Endothelial cell of umbilical vein (primary cell): ENCODE data around the gene CFL2. TPM values are rescaled to one million over a fixed set of nuclear protein-coding genes. Genes with fewer than 3 reads are reported as not detected.

Source experiments
- BruUV-seq: library from RNA; stranded (reverse); fragments of 400-500 nt; replicated peaks from 2 replicates; lab custom pipeline; 2021; lab: Mats Ljungman, UMichigan
- CTCF ChIA-PET: fragments of 300-600, 350-600 bp; sonication (Branson Sonifier 250); formaldehyde crosslinking; loops from one replicate; lab custom pipeline; 2021; ENCODE audit warnings: antibody characterized with exemption, inconsistent platforms; lab: Charles Lee
- POLR2A ChIA-PET: fragments of 300-600, 350-600 bp; sonication (Branson Sonifier 250); formaldehyde crosslinking; loops from one replicate; lab custom pipeline; 2021; ENCODE audit warnings: antibody characterized with exemption, inconsistent platforms; lab: Charles Lee
- DNase-seq: peaks from one replicate; pipeline ENCODE4 v3.0.0-alpha.2; 2011; ENCODE audit warnings: low read depth, low spot score
- FAIRE-seq: peaks from 2 replicates; lab custom pipeline; 2011; peaks lifted over from hg19 to GRCh38; lab: Jason Lieb, UNC
- H2AFZ ChIP-seq: 2 replicates; pipeline ENCODE4 v1.6.0; 2012; ENCODE audit warnings: low read depth, low read length, control low read depth, inconsistent platforms
- H3K27ac ChIP-seq: 2 replicates; pipeline ENCODE4 v1.5.1; 2011; ENCODE audit warnings: low read depth, mild to moderate bottlenecking, control low read depth, low read length, moderate library complexity; ENCODE audit not compliant: insufficient read depth
- H3K27me3 ChIP-seq, 2 experiments: 2 replicates each; pipeline versions ENCODE4 v1.6.0 to v1.6.1; 2011; ENCODE audit warnings: low read length in 2 of 2, mixed read lengths in 1 of 2; ENCODE audit not compliant: control insufficient read depth in 2 of 2, insufficient read depth in 2 of 2
- H3K36me3 ChIP-seq, 2 experiments: 2 replicates in 1 of 2; 3 replicates in 1 of 2; pipeline ENCODE4 v1.5.1; 2011; ENCODE audit warnings: low read length in 2 of 2, mild to moderate bottlenecking in 1 of 2, moderate library complexity in 1 of 2; ENCODE audit not compliant: control insufficient read depth in 2 of 2, insufficient read depth in 2 of 2; ENCODE audit errors: extremely low read depth in 1 of 2
- H3K4me1 ChIP-seq: 3 replicates; pipeline ENCODE4 v1.5.1; 2011; ENCODE audit warnings: mild to moderate bottlenecking, low read length; ENCODE audit not compliant: control insufficient read depth, insufficient read depth; ENCODE audit errors: extremely low read depth
- H3K4me2 ChIP-seq: 2 replicates; pipeline ENCODE4 v1.6.1; 2011; ENCODE audit warnings: low read length, control low read depth, mixed read lengths; ENCODE audit not compliant: insufficient read depth
- H3K4me3 ChIP-seq, 3 experiments: fragments of 200-600 bp in 1 of 3; sonication (generic), shearing (Covaris generic) in 1 of 3; replicated peaks in 1 of 3; 2 replicates each; pipeline ENCODE4 v1.5.1; 2011 to 2016; ENCODE audit warnings: control low read depth in 3 of 3, low read length in 3 of 3, mild to moderate bottlenecking in 2 of 3, inconsistent platforms in 1 of 3, low read depth in 1 of 3, moderate library complexity in 1 of 3; ENCODE audit not compliant: insufficient read depth in 1 of 3
- H3K79me2 ChIP-seq: 2 replicates; pipeline ENCODE4 v1.6.0; 2012; ENCODE audit warnings: low read length, inconsistent platforms; ENCODE audit not compliant: control insufficient read depth, insufficient read depth
- H3K9ac ChIP-seq: replicated peaks from 2 replicates; pipeline ENCODE3; 2011; ENCODE audit warnings: low read length, control low read depth; ENCODE audit not compliant: insufficient read depth; ENCODE audit errors: extremely low read depth
- H3K9me1 ChIP-seq: replicated peaks from 3 replicates; pipeline ENCODE4 v1.6.0; 2011; ENCODE audit warnings: mild to moderate bottlenecking, low read length; ENCODE audit not compliant: control insufficient read depth, insufficient read depth; ENCODE audit errors: extremely low read depth
- H3K9me3 ChIP-seq: replicated peaks from 2 replicates; pipeline ENCODE4 v1.5.1; 2012; ENCODE audit warnings: low read length, inconsistent platforms; ENCODE audit not compliant: control insufficient read depth, insufficient read depth
- H4K20me1 ChIP-seq: replicated peaks from 2 replicates; pipeline ENCODE3; 2011; ENCODE audit warnings: mild to moderate bottlenecking, low read length; ENCODE audit not compliant: control insufficient read depth, insufficient read depth; ENCODE audit errors: extremely low read depth
- EZH2 ChIP-seq: IDR thresholded peaks from 2 replicates; pipeline ENCODE4 v1.6.1; 2012; ENCODE audit warnings: borderline replicate concordance, low read depth, mild to moderate bottlenecking, moderate library complexity, low read length, inconsistent platforms; ENCODE audit not compliant: severe bottlenecking
- FOS ChIP-seq: IDR thresholded peaks from 2 replicates; pipeline ENCODE4 v1.6.1; 2011; ENCODE audit warnings: mild to moderate bottlenecking, low read length, moderate library complexity, borderline replicate concordance; ENCODE audit not compliant: insufficient read depth
- GATA2 ChIP-seq: IDR thresholded peaks from 2 replicates; pipeline ENCODE4 v1.7.0; 2011; ENCODE audit warnings: low read depth, mild to moderate bottlenecking, moderate library complexity, mixed read lengths, low read length; ENCODE audit not compliant: insufficient read length, insufficient read depth
- JUN ChIP-seq: IDR thresholded peaks from 2 replicates; pipeline ENCODE4 v1.6.1; 2011; ENCODE audit warnings: borderline replicate concordance, low read depth; ENCODE audit not compliant: insufficient read length, insufficient read depth
- MYC ChIP-seq: IDR thresholded peaks from one replicate; pipeline ENCODE4 v1.6.1; 2011; ENCODE audit warnings: mild to moderate bottlenecking, low read depth, low read length
- POLR2A ChIP-seq: IDR thresholded peaks from 2 replicates; pipeline ENCODE4 v1.6.1; 2012; ENCODE audit warnings: low read depth, mild to moderate bottlenecking, control low read depth, low read length
- POLR2AphosphoS5 ChIP-seq: IDR thresholded peaks from 2 replicates; pipeline ENCODE4 v1.6.1; 2012; ENCODE audit warnings: low read depth, mild to moderate bottlenecking, control low read depth, low read length, moderate library complexity; ENCODE audit not compliant: insufficient read depth
- dilution Hi-C: fragments of 300-500 bp; cut with MboI; formaldehyde crosslinking; loops from one replicate; pipeline ENCODE4 v1.15.0; 2019; ENCODE audit warnings: low sequenced_read_pairs; ENCODE audit not compliant: extremely low pct_ligation_motif_present
- intact Hi-C: fragments of 100-400 bp; cut with micrococcal nuclease; formaldehyde crosslinking; loops from one replicate; pipeline ENCODE4 v1.10.0; 2022
- polyA plus RNA-seq, 4 experiments: library from polyadenylated mRNA; depleted of rRNA in 3 of 4; stranded (reverse) in 3 of 4; unstranded in 1 of 4; fragments of >200 nt; gene quantifications; 2 replicates each; pipeline versions ENCODE4 v1.2.1 to v1.2.3, GENCODE V29; 2011 to 2012; ENCODE audit warnings: missing spikeins in 1 of 4
- total RNA-seq: library from RNA; stranded (reverse); gene quantifications from 2 replicates; pipeline ENCODE4 v1.2.3, GENCODE V29; 2021

The CFL2 gene
- total and polyA plus RNA-seq, 2 donors (not counting 3 experiments of a cell fraction or from before 2014, with no cell fraction given): 42.8 to 98.1 TPM

- Histone ChIP-seq H3K9me3 (no peaks in the 10 kb centered on the region), H3K4me1 (peaks cover 18% of the 10 kb centered on the region), H3K27me3 (no peaks in the 10 kb centered on the region), H3K4me3 (no peak overlapping the region), H3K27ac (peak overlapping the region; percentile 87), H3K9me1 (no peaks in the 10 kb centered on the region), H3K9ac (peak overlapping the region; percentile 65), H3K36me3 (no peaks in the 10 kb centered on the region), H4K20me1 (no peaks in the 10 kb centered on the region), H3K4me2 (peak overlapping the region; percentile 82), H2AFZ (no peak overlapping the region), H3K79me2 (no peaks in the 10 kb centered on the region)
- ChIA-PET CTCF (interaction anchor here (1.1 to 2.0 kb wide), 3 partner anchors 12 to 57 kb away, joined by 3 to 9 read pairs (median 4); no protein-coding TSS in a partner anchor), POLR2A (no interaction called here)
- BruUV-seq: no TSS peak
- intact Hi-C loops: loop anchor here (1.0 to 5.0 kb wide), 2 partner anchors 15 to 34 kb away; partner anchors contain the start of gene SNX6
- TF ChIP-seq GATA2 (peak; percentile 76), POLR2AphosphoS5 (peak; percentile 69), EZH2 (no peak), POLR2A (no peak), MYC (no peak), FOS (peak; percentile 61), JUN (peak; percentile 77)
- DNase-seq: peak; percentile 89
- peak; percentile 94 for FAIRE-seq
- dilution Hi-C loops: no loop called here
Observed at GRCh38 chr14:34665785-34666435, 48.5 kb downstream of the CFL2 start.
